Fibroblast of lung (primary cell): ENCODE data around the gene HEMK1.

ENCODE experiments used
- EZH2 ChIP-seq: IDR thresholded peaks from 2 replicates; pipeline ENCODE4 v1.5.1; 2012; ENCODE audit warnings: low read length, control low read depth, mild to moderate bottlenecking; ENCODE audit errors: missing control alignments
- TF ChIP-seq, protein P1 (sequence below), 2 donors: IDR thresholded peaks in 1 of 2; conservative IDR thresholded peaks in 1 of 2; 1 replicate in 1 of 2; 2 replicates in 1 of 2; pipeline ENCODE4 v1.5.1; 2011 to 2012; ENCODE audit warnings: low read length in 2 of 2, control low read depth in 1 of 2, inconsistent platforms in 1 of 2, low read depth in 1 of 2, mild to moderate bottlenecking in 1 of 2

DNA sequence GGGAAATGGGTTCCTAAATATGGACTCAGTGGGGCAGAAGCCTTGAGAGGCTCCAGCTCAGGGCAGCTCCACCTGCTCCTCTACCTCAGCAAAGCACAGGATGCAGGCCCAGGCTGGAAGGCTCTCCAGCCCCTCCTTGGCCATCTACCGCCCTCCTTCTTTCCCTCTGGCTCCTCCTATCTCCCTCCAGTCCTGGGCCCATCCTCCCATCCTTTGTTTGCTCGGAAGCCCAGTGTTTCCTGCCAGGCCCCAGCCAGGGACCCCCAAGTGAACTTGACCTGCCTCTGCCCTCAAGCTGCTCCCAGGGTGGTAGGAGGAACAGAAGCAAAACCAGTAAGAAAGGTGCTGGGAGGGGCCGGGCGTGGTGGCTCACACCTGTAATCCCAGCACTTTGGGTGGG is 67.7 kb downstream of the HEMK1 start:
- TF ChIP-seq, protein P1, sequence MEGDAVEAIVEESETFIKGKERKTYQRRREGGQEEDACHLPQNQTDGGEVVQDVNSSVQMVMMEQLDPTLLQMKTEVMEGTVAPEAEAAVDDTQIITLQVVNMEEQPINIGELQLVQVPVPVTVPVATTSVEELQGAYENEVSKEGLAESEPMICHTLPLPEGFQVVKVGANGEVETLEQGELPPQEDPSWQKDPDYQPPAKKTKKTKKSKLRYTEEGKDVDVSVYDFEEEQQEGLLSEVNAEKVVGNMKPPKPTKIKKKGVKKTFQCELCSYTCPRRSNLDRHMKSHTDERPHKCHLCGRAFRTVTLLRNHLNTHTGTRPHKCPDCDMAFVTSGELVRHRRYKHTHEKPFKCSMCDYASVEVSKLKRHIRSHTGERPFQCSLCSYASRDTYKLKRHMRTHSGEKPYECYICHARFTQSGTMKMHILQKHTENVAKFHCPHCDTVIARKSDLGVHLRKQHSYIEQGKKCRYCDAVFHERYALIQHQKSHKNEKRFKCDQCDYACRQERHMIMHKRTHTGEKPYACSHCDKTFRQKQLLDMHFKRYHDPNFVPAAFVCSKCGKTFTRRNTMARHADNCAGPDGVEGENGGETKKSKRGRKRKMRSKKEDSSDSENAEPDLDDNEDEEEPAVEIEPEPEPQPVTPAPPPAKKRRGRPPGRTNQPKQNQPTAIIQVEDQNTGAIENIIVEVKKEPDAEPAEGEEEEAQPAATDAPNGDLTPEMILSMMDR (conservative IDR thresholded peaks at IDR 0.05 in 1 of 2, IDR thresholded peaks at IDR 0.05 in 1 of 2; ENCODE audit: low read depth in 1 of 2, low read length in 2 of 2), result no peak
- TF ChIP-seq EZH2, result no peak
